K562 (cell line): ENCODE results near the gene MAPK1IP1L. TPM values are rescaled to one million over a fixed set of nuclear protein-coding genes. Genes with fewer than 3 reads are reported as not detected.

Experiments used
- ATAC-seq: fragments of 200-7000 bp; cut with Tn5 transposase; 3 replicates; pipeline ENCODE4 v1.9.1; 2020; ENCODE audit warnings: moderate library complexity
- BruUV-seq: library from RNA; stranded (reverse); fragments of 400-500 nt; replicated peaks from 2 replicates; lab custom pipeline; 2021; lab: Mats Ljungman, UMichigan
- CTCF ChIA-PET: fragments of 300-600 bp; formaldehyde crosslinking; extraction: SDS; loops from one replicate; lab custom pipeline; 2021; ENCODE audit warnings: low intra/inter-chr PET ratio; lab: Yijun Ruan, JAX
- POLR2A ChIA-PET: fragments of 300-600, 350-650 bp; sonication (Branson Sonifier 250); formaldehyde crosslinking; extraction: SDS; loops from one replicate; lab custom pipeline; 2021; ENCODE audit warnings: antibody characterized with exemption, inconsistent platforms; lab: Yijun Ruan, JAX
- DNase-seq, 4 experiments: peaks; one replicate each; pipeline versions ENCODE4 v3.0.0 to v3.0.0-alpha.2; 2011 to 2018; ENCODE audit warnings: low spot score in 3 of 4, mixed read lengths in 3 of 4; ENCODE audit errors: extremely low read depth in 1 of 4
- FAIRE-seq: peaks from 2 replicates; lab custom pipeline; 2011; peaks lifted over from hg19 to GRCh38; lab: Jason Lieb, UNC
- H2AFZ ChIP-seq: 2 replicates; pipeline ENCODE4 v1.6.0; 2011; ENCODE audit warnings: low read depth, low read length, control low read depth, inconsistent platforms
- H3K27ac ChIP-seq: fragments of 200-600 bp; 3 replicates; pipeline ENCODE4 v1.8.0; 2011; ENCODE audit warnings: low read depth, mild to moderate bottlenecking, control low read depth, inconsistent platforms, low read length, moderate library complexity, mixed read lengths; ENCODE audit errors: extremely low read depth
- H3K27me3 ChIP-seq, 2 experiments: fragments of 300-600 bp in 1 of 2; 2 replicates in 1 of 2; 3 replicates in 1 of 2; pipeline versions ENCODE4 v1.6.0 to v1.8.0; 2011; ENCODE audit warnings: inconsistent platforms in 2 of 2, low read length in 2 of 2, mild to moderate bottlenecking in 1 of 2, mixed read lengths in 1 of 2, moderate library complexity in 1 of 2; ENCODE audit not compliant: control insufficient read depth in 2 of 2, insufficient read depth in 2 of 2
- H3K36me3 ChIP-seq: fragments of 300-600 bp; 3 replicates; pipeline ENCODE4 v1.8.0; 2011; ENCODE audit warnings: mild to moderate bottlenecking, low read length, inconsistent platforms; ENCODE audit not compliant: control insufficient read depth, insufficient read depth
- H3K4me1 ChIP-seq, 2 experiments: fragments of 200-600 bp in 1 of 2; replicated peaks in 1 of 2; 2 replicates in 1 of 2; 3 replicates in 1 of 2; pipeline versions ENCODE4 v1.5.1 to v1.8.0; 2011; ENCODE audit warnings: inconsistent platforms in 2 of 2, low read length in 2 of 2, mild to moderate bottlenecking in 1 of 2, mixed read lengths in 1 of 2, moderate library complexity in 1 of 2; ENCODE audit not compliant: control insufficient read depth in 2 of 2, insufficient read depth in 2 of 2
- H3K4me2 ChIP-seq: 2 replicates; pipeline ENCODE4 v1.6.1; 2011; ENCODE audit warnings: low read length, control low read depth, inconsistent platforms, mixed read lengths; ENCODE audit not compliant: insufficient read depth
- H3K4me3 ChIP-seq: fragments of 200-600 bp; sonication (generic), shearing (Covaris generic); 2 replicates; pipeline ENCODE4 v1.5.1; 2016; ENCODE audit warnings: control low read depth, inconsistent platforms
- H3K79me2 ChIP-seq: fragments of 200-600 bp; 3 replicates; pipeline ENCODE4 v1.8.0; 2011; ENCODE audit warnings: low read length, inconsistent platforms; ENCODE audit not compliant: control insufficient read depth, insufficient read depth
- H3K9ac ChIP-seq, 2 experiments: 2 replicates each; pipeline versions ENCODE4 v1.6.0 to v1.6.1; 2011; ENCODE audit warnings: low read depth in 2 of 2, low read length in 2 of 2, control low read depth in 1 of 2, inconsistent platforms in 1 of 2, mild to moderate bottlenecking in 1 of 2, mixed read lengths in 1 of 2; ENCODE audit not compliant: insufficient read depth in 1 of 2
- H3K9me1 ChIP-seq: one replicate; pipeline ENCODE4 v1.6.0; 2011; ENCODE audit warnings: inconsistent platforms, mild to moderate bottlenecking, low read length, moderate library complexity; ENCODE audit not compliant: control insufficient read depth, insufficient read depth
- H3K9me3 ChIP-seq: replicated peaks from 2 replicates; pipeline ENCODE4 v1.5.1; 2011; ENCODE audit warnings: low read depth, low read length, inconsistent platforms; ENCODE audit not compliant: control insufficient read depth, insufficient read depth
- H4K20me1 ChIP-seq: replicated peaks from 2 replicates; pipeline ENCODE4 v1.6.1; 2011; ENCODE audit warnings: low read length, inconsistent platforms, mixed read lengths; ENCODE audit not compliant: control insufficient read depth, insufficient read depth
- BCOR ChIP-seq: fragments of 450-650 bp; IDR thresholded peaks from 2 replicates; pipeline ENCODE4 v1.6.1; 2016
- CAMTA2 ChIP-seq: fragments of 250-450 bp; sonication (Bioruptor Pico); conservative IDR thresholded peaks from 2 replicates; pipeline ENCODE4 v1.5.1; 2022
- CTBP1 ChIP-seq: fragments of 450-650 bp; IDR thresholded peaks from 2 replicates; pipeline ENCODE4 v1.6.1; 2016; ENCODE audit warnings: borderline replicate concordance
- ELF4 ChIP-seq: fragments of 450-650 bp; formaldehyde crosslinking; IDR thresholded peaks from 2 replicates; pipeline ENCODE4 v1.4.0; 2022; ENCODE audit warnings: missing genetic modification characterization
- HMG20A ChIP-seq: fragments of 450-650 bp; formaldehyde crosslinking; conservative IDR thresholded peaks from 2 replicates; pipeline ENCODE4 v1.4.0; 2020; ENCODE audit warnings: mild to moderate bottlenecking, mixed read lengths
- KAT2B ChIP-seq: IDR thresholded peaks from one replicate; pipeline ENCODE4 v1.6.1; 2012; ENCODE audit warnings: low read depth, mild to moderate bottlenecking, control low read depth, inconsistent platforms, low read length, moderate library complexity
- LEF1 ChIP-seq: fragments of 450-650 bp; IDR thresholded peaks from 2 replicates; pipeline ENCODE4 v1.6.1; 2016; ENCODE audit warnings: mild to moderate bottlenecking
- NFRKB ChIP-seq: fragments of 450-650 bp; IDR thresholded peaks from 2 replicates; pipeline ENCODE4 v1.6.1; 2016; ENCODE audit warnings: low read depth
- STAT5B ChIP-seq: fragments of 250-450 bp; sonication (Bioruptor Pico); IDR thresholded peaks from 2 replicates; pipeline ENCODE4 v1.8.0; 2021; ENCODE audit warnings: mild to moderate bottlenecking, inconsistent platforms
- ZNF212 ChIP-seq: fragments of 450-650 bp; formaldehyde crosslinking; IDR thresholded peaks from 2 replicates; pipeline ENCODE4 v1.4.0; 2020; ENCODE audit warnings: mild to moderate bottlenecking
- ZNF217 ChIP-seq: sonication (generic); formaldehyde crosslinking; IDR thresholded peaks from 2 replicates; pipeline ENCODE4 v1.8.0; 2022; ENCODE audit warnings: mild to moderate bottlenecking, missing genetic modification reagents
- WGBS: fragments of 100-300 bp; shearing (Covaris generic); methylation state at CpG from one replicate; pipeline ENCODE4 v1.1.6; 2016; ENCODE audit warnings: low coverage, mixed read lengths; ENCODE audit not compliant: insufficient coverage; ENCODE audit errors: missing lambda C conversion rate; 5-methylcytosine and 5-hydroxymethylcytosine counted together
- in situ Hi-C: fragments of 300-500 bp; cut with MboI; formaldehyde crosslinking; loops from 4 replicates; pipeline ENCODE4 v1.15.0; 2018; ENCODE audit warnings: inconsistent platforms, mixed read lengths
- intact Hi-C: fragments of 100-400 bp; cut with micrococcal nuclease; formaldehyde crosslinking; loops from 2 replicates; pipeline ENCODE4 v1.14.2; 2022
- polyA plus RNA-seq, 8 experiments: library from polyadenylated mRNA; depleted of rRNA in 4 of 8; stranded (reverse) in 5 of 8; unstranded in 3 of 8; fragments of >200 nt; fragmentation: Nextera tagmentation in 2 of 8; fragmentation: Illumina TruSeq in 1 of 8; extraction: Ambion mirVana in 2 of 8; extraction: Trizol in 1 of 8; gene quantifications; 2 replicates each; pipeline versions ENCODE4 v1.2.1 to v1.2.3, GENCODE V29; 2011 to 2014; ENCODE audit warnings: inconsistent platforms in 1 of 8, missing spikeins in 1 of 8
- total RNA-seq, 7 experiments: library from RNA; depleted of rRNA in 6 of 7; stranded (reverse); fragments of >200 nt in 6 of 7; fragmentation: Illumina TruSeq in 2 of 7; extraction: Trizol in 2 of 7; gene quantifications; 2 replicates each; pipeline versions ENCODE4 v1.2.1 to v1.2.3, GENCODE V29; 2011 to 2021; ENCODE audit warnings: low replicate concordance in 1 of 7
- TF ChIP-seq, protein P1 (sequence below): IDR thresholded peaks from 2 replicates; pipeline ENCODE4 v1.6.1; 2012; ENCODE audit warnings: low read depth, low read length, improper control_type of control experiment, borderline replicate concordance

Gene MAPK1IP1L
- total and polyA plus RNA-seq, 9 of the 15 experiments (the other 6 are each of a cell fraction or from before 2014, with no cell fraction given): 32.7 to 99.4 (median 49.8) TPM

GRCh38 chr14:55114720-55115119 lies 63.3 kb downstream of the MAPK1IP1L start:
- CTCF ChIA-PET: no interaction called here
- Histone ChIP-seq H3K4me3 (no peak overlapping the region), H3K27ac (no peak overlapping the region), H3K9me1 (no peaks in the 10 kb centered on the region), H4K20me1 (no peaks in the 10 kb centered on the region), H3K36me3 (no peaks in the 10 kb centered on the region), H3K27me3 (no peaks in the 10 kb centered on the region), H3K4me2 (no peak overlapping the region), H3K9me3 (no peaks in the 10 kb centered on the region), H3K79me2 (no peaks in the 10 kb centered on the region), H3K4me1 (peaks cover 9 to 28% of the 10 kb centered on the region in 2 experiments), H2AFZ (no peak overlapping the region), H3K9ac (no peak overlapping the region)
- in situ Hi-C loops: no loop called here
- DNase-seq (no peak), FAIRE-seq (no peak), ATAC-seq (no peak)
- BruUV-seq: no TSS peak
- TF ChIP-seq, protein P1, sequence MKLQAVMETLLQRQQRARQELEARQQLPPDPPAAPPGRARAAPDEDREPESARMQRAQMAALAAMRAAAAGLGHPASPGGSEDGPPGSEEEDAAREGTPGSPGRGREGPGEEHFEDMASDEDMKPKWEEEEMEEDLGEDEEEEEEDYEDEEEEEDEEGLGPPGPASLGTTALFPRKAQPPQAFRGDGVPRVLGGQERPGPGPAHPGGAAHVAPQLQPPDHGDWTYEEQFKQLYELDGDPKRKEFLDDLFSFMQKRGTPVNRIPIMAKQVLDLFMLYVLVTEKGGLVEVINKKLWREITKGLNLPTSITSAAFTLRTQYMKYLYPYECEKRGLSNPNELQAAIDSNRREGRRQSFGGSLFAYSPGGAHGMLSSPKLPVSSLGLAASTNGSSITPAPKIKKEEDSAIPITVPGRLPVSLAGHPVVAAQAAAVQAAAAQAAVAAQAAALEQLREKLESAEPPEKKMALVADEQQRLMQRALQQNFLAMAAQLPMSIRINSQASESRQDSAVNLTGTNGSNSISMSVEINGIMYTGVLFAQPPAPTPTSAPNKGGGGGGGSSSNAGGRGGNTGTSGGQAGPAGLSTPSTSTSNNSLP: no peak
- TF ChIP-seq ZNF212 (CRISPR knock-in tag) (no peak), KAT2B (no peak), LEF1 (no peak), CAMTA2 (no peak), HMG20A (CRISPR knock-in tag) (no peak), ELF4 (CRISPR knock-in tag) (no peak), ZNF217 (CRISPR knock-in tag) (no peak), NFRKB (no peak), CTBP1 (no peak), STAT5B (CRISPR knock-in tag) (no peak), BCOR (no peak)
- WGBS: 88% methylated on average over 1 of the region's 2 CpGs
- intact Hi-C loops: no loop called here
- POLR2A ChIA-PET: no interaction called here
